Measurements from ENCODE around the gene GGT1. TPM values are rescaled to one million over a fixed set of nuclear protein-coding genes. Genes with fewer than 3 reads are reported as not detected.
"Not testable (repeated sequence)": the region's sequence is repeated elsewhere in the genome, so short reads cannot be mapped to it uniquely, and the experiment has no call there.

Gene GGT1
- total and polyA plus RNA-seq, 2 experiments from 2014 or later = 80.7 to 104 TPM

DNA sequence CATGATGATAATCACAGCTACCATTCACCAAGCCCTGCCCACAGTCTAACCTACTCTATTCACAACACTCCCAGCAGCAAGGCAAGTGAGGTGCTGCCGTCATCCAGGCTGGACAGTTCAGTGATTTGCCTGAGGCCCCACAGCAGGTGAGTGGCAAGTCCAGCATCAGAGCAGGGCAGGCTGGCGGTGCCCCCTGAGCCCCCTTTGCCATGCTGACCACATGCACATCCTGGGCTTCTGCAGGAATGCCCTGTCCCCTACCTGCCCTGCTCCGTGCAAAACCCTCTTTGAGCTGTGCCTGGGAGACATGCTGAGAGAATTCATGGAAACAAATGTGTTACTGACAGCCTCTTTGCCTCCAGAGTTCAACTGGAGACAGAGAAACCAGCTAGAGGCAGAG lies 6.9 kb downstream of the GGT1 start:
- H2AFZ ChIP-seq; H4K20me1 ChIP-seq (ENCODE audit: insufficient read depth, poor library complexity, severe bottlenecking); DNase-seq (ENCODE audit: low spot score); H3K27me3 ChIP-seq; H3K4me2 ChIP-seq; H3K36me3 ChIP-seq (replicated peaks; ENCODE audit: insufficient read depth, low read depth); H3K9me2 ChIP-seq (replicated peaks; ENCODE audit: insufficient read depth); H3K79me2 ChIP-seq; H3K4me3 ChIP-seq; H3K27ac ChIP-seq; H3K4me1 ChIP-seq (ENCODE audit: insufficient read depth); H3K9me3 ChIP-seq (ENCODE audit: low read depth): not testable (repeated sequence)
- 96% methylated on average over 3 of the region's 3 CpGs for WGBS (ENCODE audit: low lambda C conversion rate, missing lambda C conversion rate)

- DNase-seq (ENCODE audit: low spot score); H3K27me3 ChIP-seq; H4K20me1 ChIP-seq (ENCODE audit: insufficient read depth, poor library complexity, severe bottlenecking); H3K36me3 ChIP-seq (replicated peaks; ENCODE audit: insufficient read depth, low read depth); H3K9me3 ChIP-seq (ENCODE audit: low read depth); H3K4me1 ChIP-seq (ENCODE audit: insufficient read depth); H3K27ac ChIP-seq; H3K9me2 ChIP-seq (replicated peaks; ENCODE audit: insufficient read depth); H3K4me3 ChIP-seq; H2AFZ ChIP-seq; H3K79me2 ChIP-seq; H3K4me2 ChIP-seq: not testable (repeated sequence)
- 87% methylated on average over 12 of the region's 15 CpGs for WGBS (ENCODE audit: low lambda C conversion rate, missing lambda C conversion rate)
Measured at GRCh38 chr22:24614794-24615193, 11.8 kb downstream of the GGT1 start.

GRCh38 chr22:24621244-24621643 lies 18.3 kb downstream of the GGT1 start:
- H2AFZ ChIP-seq; H3K9me3 ChIP-seq (ENCODE audit: low read depth); H4K20me1 ChIP-seq (ENCODE audit: insufficient read depth, poor library complexity, severe bottlenecking); H3K36me3 ChIP-seq (replicated peaks; ENCODE audit: insufficient read depth, low read depth); H3K4me2 ChIP-seq; H3K27ac ChIP-seq; H3K4me1 ChIP-seq (ENCODE audit: insufficient read depth); H3K4me3 ChIP-seq; H3K79me2 ChIP-seq; DNase-seq (ENCODE audit: low spot score); H3K27me3 ChIP-seq; H3K9me2 ChIP-seq (replicated peaks; ENCODE audit: insufficient read depth): not testable (repeated sequence)
- WGBS (ENCODE audit: low lambda C conversion rate, missing lambda C conversion rate) = 89% methylated on average over 4 of the region's 5 CpGs

- H3K4me3 ChIP-seq; DNase-seq (ENCODE audit: low spot score); H2AFZ ChIP-seq; H3K79me2 ChIP-seq; H3K9me3 ChIP-seq (ENCODE audit: low read depth); H4K20me1 ChIP-seq (ENCODE audit: insufficient read depth, poor library complexity, severe bottlenecking); H3K4me1 ChIP-seq (ENCODE audit: insufficient read depth); H3K9me2 ChIP-seq (replicated peaks; ENCODE audit: insufficient read depth); H3K27me3 ChIP-seq; H3K36me3 ChIP-seq (replicated peaks; ENCODE audit: insufficient read depth, low read depth); H3K27ac ChIP-seq; H3K4me2 ChIP-seq: not testable (repeated sequence)
- WGBS (ENCODE audit: low lambda C conversion rate, missing lambda C conversion rate) = 69% methylated on average over 2 of the region's 2 CpGs
Measured at GRCh38 chr22:24622596-24622995, 19.6 kb downstream of the GGT1 start.

GRCh38 chr22:24627911-24628310 lies 24.9 kb downstream of the GGT1 start:
- 97% methylated on average over 7 of the region's 16 CpGs for WGBS (ENCODE audit: low lambda C conversion rate, missing lambda C conversion rate)
- not testable (repeated sequence) for H2AFZ ChIP-seq

DNA sequence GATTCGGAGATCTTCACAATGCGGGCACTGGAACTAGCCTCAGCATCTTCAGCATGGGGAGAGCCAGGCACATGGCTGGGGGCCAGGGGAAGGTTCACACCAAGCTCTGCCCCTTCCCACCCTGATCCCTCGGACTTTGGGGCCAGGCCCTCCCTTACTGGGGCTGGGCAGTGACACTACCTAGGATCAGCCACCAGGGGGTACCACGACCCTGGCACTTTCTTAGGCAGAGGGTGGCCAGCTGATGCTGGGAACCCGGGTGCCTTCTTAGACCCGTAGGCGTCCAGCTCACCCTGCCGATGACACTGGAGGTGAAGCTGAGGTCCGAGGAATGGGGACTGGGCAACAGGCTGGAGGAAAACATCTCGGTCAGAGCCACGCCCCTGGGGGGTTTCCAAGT lies 26.1 kb downstream of the GGT1 start:
- not testable (repeated sequence) for H3K9me2 ChIP-seq (replicated peaks; ENCODE audit: insufficient read depth); H4K20me1 ChIP-seq (ENCODE audit: insufficient read depth, poor library complexity, severe bottlenecking); H3K4me3 ChIP-seq; H2AFZ ChIP-seq; H3K27me3 ChIP-seq; H3K79me2 ChIP-seq; H3K27ac ChIP-seq; H3K36me3 ChIP-seq (replicated peaks; ENCODE audit: insufficient read depth, low read depth); H3K4me2 ChIP-seq; H3K9me3 ChIP-seq (ENCODE audit: low read depth); DNase-seq (ENCODE audit: low spot score)
- TF ChIP-seq CTCF (IDR thresholded peaks at IDR 0.05; ENCODE audit: poor library complexity) = peak; percentile 30
- WGBS (ENCODE audit: low lambda C conversion rate, missing lambda C conversion rate) = 79% methylated on average over 9 of the region's 11 CpGs
- H3K4me1 ChIP-seq (ENCODE audit: insufficient read depth) = peaks cover 30% of the 10 kb centered on the region

More at GRCh38 chr22:24627911-24628310, 24.9 kb downstream of the GGT1 start:
- H3K4me2 ChIP-seq; H4K20me1 ChIP-seq (ENCODE audit: insufficient read depth, poor library complexity, severe bottlenecking); H3K4me3 ChIP-seq; DNase-seq (ENCODE audit: low spot score); H3K36me3 ChIP-seq (replicated peaks; ENCODE audit: insufficient read depth, low read depth); H3K79me2 ChIP-seq; H3K27ac ChIP-seq; H3K9me3 ChIP-seq (ENCODE audit: low read depth); H3K27me3 ChIP-seq; H3K9me2 ChIP-seq (replicated peaks; ENCODE audit: insufficient read depth): not testable (repeated sequence)
- peaks cover 21% of the 10 kb centered on the region for H3K4me1 ChIP-seq (ENCODE audit: insufficient read depth)

DNA sequence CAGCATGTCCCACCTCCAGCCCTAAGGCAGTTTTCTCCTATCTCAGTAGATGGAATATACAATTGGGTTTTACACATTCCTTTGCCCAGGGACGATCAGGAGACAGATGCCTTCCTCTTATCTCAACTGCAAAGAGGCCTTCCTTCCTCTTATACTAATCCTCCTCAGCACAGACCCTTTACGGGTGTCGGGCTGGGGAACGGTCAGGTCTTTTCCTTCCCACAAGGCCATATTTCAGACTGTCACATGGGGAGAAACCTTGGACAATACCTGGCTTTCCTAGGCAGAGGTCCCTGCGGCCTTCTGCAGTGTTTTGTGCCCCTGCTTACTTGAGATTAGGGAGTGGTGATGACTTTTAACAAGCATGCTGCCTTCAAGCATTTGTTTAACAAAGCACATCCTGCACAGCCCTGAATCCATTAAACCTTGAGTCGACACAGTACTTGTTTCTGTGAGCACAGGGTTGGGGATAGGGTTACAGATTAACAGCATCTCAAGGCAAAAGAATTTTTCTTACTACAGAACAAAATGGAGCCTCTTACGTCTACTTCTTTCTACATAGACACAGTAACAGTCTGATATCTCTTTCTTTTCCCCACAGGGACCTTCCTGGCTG lies 27.9 kb downstream of the GGT1 start:
- Histone ChIP-seq H3K4me2 (peak overlapping the region; percentile 62), H2AFZ (peak overlapping the region; percentile 26), H3K27ac (peak overlapping the region; percentile 97), H3K4me1 (ENCODE audit: insufficient read depth) (peaks cover 30% of the 10 kb centered on the region)
- 12% methylated on average over 7 of the region's 7 CpGs for WGBS (ENCODE audit: low lambda C conversion rate, missing lambda C conversion rate)
- H3K27me3 ChIP-seq; H3K9me3 ChIP-seq (ENCODE audit: low read depth); H3K4me3 ChIP-seq; H4K20me1 ChIP-seq (ENCODE audit: insufficient read depth, poor library complexity, severe bottlenecking); DNase-seq (ENCODE audit: low spot score); H3K9me2 ChIP-seq (replicated peaks; ENCODE audit: insufficient read depth); H3K79me2 ChIP-seq; H3K36me3 ChIP-seq (replicated peaks; ENCODE audit: insufficient read depth, low read depth): not testable (repeated sequence)

GRCh38 chr22:24631430-24632122 lies 28.6 kb downstream of the GGT1 start:
- not testable (repeated sequence) for H3K9me3 ChIP-seq (ENCODE audit: low read depth); H4K20me1 ChIP-seq (ENCODE audit: insufficient read depth, poor library complexity, severe bottlenecking); H3K27me3 ChIP-seq; H3K79me2 ChIP-seq; H3K36me3 ChIP-seq (replicated peaks; ENCODE audit: insufficient read depth, low read depth); H3K4me3 ChIP-seq; H3K9me2 ChIP-seq (replicated peaks; ENCODE audit: insufficient read depth)
- peak; percentile 48 for DNase-seq (ENCODE audit: low spot score)
- H3K4me1 ChIP-seq (ENCODE audit: insufficient read depth) = peaks cover 30% of the 10 kb centered on the region
- peak overlapping the region; percentile 97 for H3K27ac ChIP-seq
- H3K4me2 ChIP-seq = peak overlapping the region; percentile 62
- WGBS (ENCODE audit: low lambda C conversion rate, missing lambda C conversion rate) = 49% methylated on average over 7 of the region's 16 CpGs
- H2AFZ ChIP-seq = peak overlapping the region; percentile 26

Measured in hepatocyte (in vitro differentiated cells).